GM23248 (cell line): ENCODE measurements around the gene GABRG3.

Experiments used
- EZH2 ChIP-seq: fragments of 200-600 bp; sonication (generic); IDR thresholded peaks from 2 replicates; pipeline ENCODE4 v1.6.1; 2018; ENCODE audit warnings: antibody characterized with exemption, mild to moderate bottlenecking; ENCODE audit not compliant: insufficient read depth, poor library complexity, severe bottlenecking
- EZH2phosphoT487 ChIP-seq: fragments of 200-600 bp; sonication (generic); IDR thresholded peaks from 2 replicates; pipeline ENCODE4 v1.6.1; 2018; ENCODE audit warnings: antibody characterized with exemption, moderate library complexity, mild to moderate bottlenecking, low read depth; ENCODE audit not compliant: insufficient read depth

- TF ChIP-seq EZH2 (no peak), EZH2phosphoT487 (no peak)
These were observed 121.4 kb downstream of the GABRG3 start for GRCh38 chr15:27092390-27092789.
